ENCODE results near the gene GAD1. TPM values are rescaled to one million over a fixed set of nuclear protein-coding genes. Genes with fewer than 3 reads are reported as not detected.

GAD1 gene
- total RNA-seq, 1 donor from 2014 or later, result 13.3 TPM

- peaks cover 3% of the 10 kb centered on the region for H3K9me3 Mint-ChIP-seq
- H3K4me1 Mint-ChIP-seq, result peaks cover 13% of the 10 kb centered on the region
- H3K27me3 Mint-ChIP-seq, result peaks cover 23% of the 10 kb centered on the region
- no peak overlapping the region for H3K27ac Mint-ChIP-seq
- H3K36me3 Mint-ChIP-seq (ENCODE audit: low read depth), result no peaks in the 10 kb centered on the region
- intact Hi-C loops (cut with micrococcal nuclease), result loop anchor here (5.0 kb wide), 1 partner anchor 49 kb away; the partner anchor contains the start of gene GORASP2
- peak overlapping the region; percentile 49 for H3K4me3 Mint-ChIP-seq
- DNase-seq, result peak; percentile 61
Observed at GRCh38 chr2:170878505-170878904, 61.8 kb downstream of the GAD1 start.

GRCh38 chr2:170881840-170882239 lies 65.2 kb downstream of the GAD1 start:
- no peak for DNase-seq
- intact Hi-C loops (cut with micrococcal nuclease), result no loop called here
- no peak overlapping the region for H3K27ac Mint-ChIP-seq
- no peaks in the 10 kb centered on the region for H3K36me3 Mint-ChIP-seq (ENCODE audit: low read depth)
- H3K9me3 Mint-ChIP-seq, result peaks cover 3% of the 10 kb centered on the region
- H3K27me3 Mint-ChIP-seq, result peaks cover 36% of the 10 kb centered on the region
- peaks cover 9% of the 10 kb centered on the region for H3K4me1 Mint-ChIP-seq
- no peak overlapping the region for H3K4me3 Mint-ChIP-seq

GRCh38 chr2:170882758-170883157 lies 66.1 kb downstream of the GAD1 start:
- no peak for DNase-seq
- H3K36me3 Mint-ChIP-seq (ENCODE audit: low read depth), result no peaks in the 10 kb centered on the region
- peaks cover 9% of the 10 kb centered on the region for H3K4me1 Mint-ChIP-seq
- intact Hi-C loops (cut with micrococcal nuclease), result no loop called here
- no peak overlapping the region for H3K4me3 Mint-ChIP-seq
- peaks cover 39% of the 10 kb centered on the region for H3K27me3 Mint-ChIP-seq
- H3K9me3 Mint-ChIP-seq, result peaks cover 3% of the 10 kb centered on the region
- no peak overlapping the region for H3K27ac Mint-ChIP-seq

- no peak overlapping the region for H3K4me3 Mint-ChIP-seq
- H3K27ac Mint-ChIP-seq, result no peak overlapping the region
- DNase-seq, result no peak
- intact Hi-C loops (cut with micrococcal nuclease), result no loop called here
- H3K9me3 Mint-ChIP-seq, result peaks cover 3% of the 10 kb centered on the region
- H3K4me1 Mint-ChIP-seq, result no peaks in the 10 kb centered on the region
- no peaks in the 10 kb centered on the region for H3K36me3 Mint-ChIP-seq (ENCODE audit: low read depth)
- H3K27me3 Mint-ChIP-seq, result peaks cover 41% of the 10 kb centered on the region
Observed at GRCh38 chr2:170883683-170884082, 67.0 kb downstream of the GAD1 start.

- no peak overlapping the region for H3K4me3 Mint-ChIP-seq
Observed at GRCh38 chr2:170885130-170885791, 68.6 kb downstream of the GAD1 start.

GRCh38 chr2:170886386-170886785 lies 69.7 kb downstream of the GAD1 start:
- Mint-ChIP-seq H3K27me3 (peaks cover 43% of the 10 kb centered on the region), H3K4me1 (no peaks in the 10 kb centered on the region), H3K9me3 (peaks cover 3% of the 10 kb centered on the region), H3K4me3 (no peak overlapping the region), H3K27ac (no peak overlapping the region), H3K36me3 (ENCODE audit: low read depth) (no peaks in the 10 kb centered on the region)
- intact Hi-C loops (cut with micrococcal nuclease), result no loop called here
- no peak for DNase-seq

More at GRCh38 chr2:170885130-170885791, 68.6 kb downstream of the GAD1 start:
- DNase-seq, result no peak
- no peaks in the 10 kb centered on the region for H3K36me3 Mint-ChIP-seq (ENCODE audit: low read depth)
- intact Hi-C loops (cut with micrococcal nuclease), result no loop called here
- no peak overlapping the region for H3K27ac Mint-ChIP-seq
- H3K4me1 Mint-ChIP-seq, result no peaks in the 10 kb centered on the region
- peaks cover 3% of the 10 kb centered on the region for H3K9me3 Mint-ChIP-seq
- peaks cover 42% of the 10 kb centered on the region for H3K27me3 Mint-ChIP-seq

- no peak overlapping the region for H3K27ac Mint-ChIP-seq
Observed at GRCh38 chr2:170887496-170887895, 70.8 kb downstream of the GAD1 start.

GRCh38 chr2:170887896-170888295 lies 71.2 kb downstream of the GAD1 start:
- no peak overlapping the region for H3K27ac Mint-ChIP-seq
- no peaks in the 10 kb centered on the region for H3K4me1 Mint-ChIP-seq
- no peak overlapping the region for H3K4me3 Mint-ChIP-seq
- no peaks in the 10 kb centered on the region for H3K9me3 Mint-ChIP-seq
- H3K36me3 Mint-ChIP-seq (ENCODE audit: low read depth), result no peaks in the 10 kb centered on the region
- DNase-seq, result no peak
- intact Hi-C loops (cut with micrococcal nuclease), result no loop called here
- H3K27me3 Mint-ChIP-seq, result peaks cover 34% of the 10 kb centered on the region

More at GRCh38 chr2:170887496-170887895, 70.8 kb downstream of the GAD1 start:
- no peak for DNase-seq
- Mint-ChIP-seq H3K9me3 (peaks cover 1% of the 10 kb centered on the region), H3K36me3 (ENCODE audit: low read depth) (no peaks in the 10 kb centered on the region), H3K4me3 (no peak overlapping the region), H3K4me1 (no peaks in the 10 kb centered on the region), H3K27me3 (peaks cover 36% of the 10 kb centered on the region)
- intact Hi-C loops (cut with micrococcal nuclease), result no loop called here

- DNase-seq, result no peak
- no peak overlapping the region for H3K27ac Mint-ChIP-seq
- H3K4me1 Mint-ChIP-seq, result no peaks in the 10 kb centered on the region
- H3K27me3 Mint-ChIP-seq, result peaks cover 31% of the 10 kb centered on the region
- no peak overlapping the region for H3K4me3 Mint-ChIP-seq
- H3K36me3 Mint-ChIP-seq (ENCODE audit: low read depth), result no peaks in the 10 kb centered on the region
- intact Hi-C loops (cut with micrococcal nuclease), result no loop called here
- no peaks in the 10 kb centered on the region for H3K9me3 Mint-ChIP-seq
Observed at GRCh38 chr2:170891893-170892292, 75.2 kb downstream of the GAD1 start.

GRCh38 chr2:170892391-170892951 lies 75.8 kb downstream of the GAD1 start:
- H3K27ac Mint-ChIP-seq, result no peak overlapping the region
- H3K27me3 Mint-ChIP-seq, result peaks cover 31% of the 10 kb centered on the region
- intact Hi-C loops (cut with micrococcal nuclease), result no loop called here
- DNase-seq, result no peak
- H3K4me1 Mint-ChIP-seq, result no peaks in the 10 kb centered on the region
- no peaks in the 10 kb centered on the region for H3K9me3 Mint-ChIP-seq
- H3K36me3 Mint-ChIP-seq (ENCODE audit: low read depth), result no peaks in the 10 kb centered on the region
- H3K4me3 Mint-ChIP-seq, result no peak overlapping the region

- intact Hi-C loops (cut with micrococcal nuclease), result no loop called here
- DNase-seq, result no peak
- peaks cover 26% of the 10 kb centered on the region for H3K27me3 Mint-ChIP-seq
- H3K36me3 Mint-ChIP-seq (ENCODE audit: low read depth), result no peaks in the 10 kb centered on the region
- no peaks in the 10 kb centered on the region for H3K4me1 Mint-ChIP-seq
- H3K27ac Mint-ChIP-seq, result no peak overlapping the region
- no peak overlapping the region for H3K4me3 Mint-ChIP-seq
- no peaks in the 10 kb centered on the region for H3K9me3 Mint-ChIP-seq
Observed at GRCh38 chr2:170895023-170895757, 78.5 kb downstream of the GAD1 start.

- Mint-ChIP-seq H3K4me3 (no peak overlapping the region), H3K27me3 (peaks cover 17% of the 10 kb centered on the region), H3K4me1 (no peaks in the 10 kb centered on the region), H3K36me3 (ENCODE audit: low read depth) (no peaks in the 10 kb centered on the region), H3K9me3 (no peaks in the 10 kb centered on the region), H3K27ac (no peak overlapping the region)
- DNase-seq, result no peak
- intact Hi-C loops (cut with micrococcal nuclease), result no loop called here
Observed at GRCh38 chr2:170896622-170897021, 79.9 kb downstream of the GAD1 start.

- DNase-seq, result no peak
- no peaks in the 10 kb centered on the region for H3K4me1 Mint-ChIP-seq
- peaks cover 17% of the 10 kb centered on the region for H3K27me3 Mint-ChIP-seq
- no peaks in the 10 kb centered on the region for H3K9me3 Mint-ChIP-seq
- no peak overlapping the region for H3K27ac Mint-ChIP-seq
- intact Hi-C loops (cut with micrococcal nuclease), result no loop called here
- H3K4me3 Mint-ChIP-seq, result no peak overlapping the region
- H3K36me3 Mint-ChIP-seq (ENCODE audit: low read depth), result no peaks in the 10 kb centered on the region
Observed at GRCh38 chr2:170897108-170897507, 80.4 kb downstream of the GAD1 start.

GRCh38 chr2:170905864-170906263 lies 89.2 kb downstream of the GAD1 start:
- intact Hi-C loops (cut with micrococcal nuclease), result no loop called here
- H3K36me3 Mint-ChIP-seq (ENCODE audit: low read depth), result no peaks in the 10 kb centered on the region
- H3K9me3 Mint-ChIP-seq, result peaks cover 13% of the 10 kb centered on the region
- DNase-seq, result no peak
- no peak overlapping the region for H3K27ac Mint-ChIP-seq
- peaks cover 7% of the 10 kb centered on the region for H3K27me3 Mint-ChIP-seq
- H3K4me3 Mint-ChIP-seq, result no peak overlapping the region
- no peaks in the 10 kb centered on the region for H3K4me1 Mint-ChIP-seq
